Keratinocyte (primary cell): ENCODE data around the gene MTF1. TPM values are rescaled to one million over a fixed set of nuclear protein-coding genes. Genes with fewer than 3 reads are reported as not detected.

ENCODE experiments used
- DNase-seq: peaks from one replicate; pipeline ENCODE4 v3.0.0-alpha.2; 2011; ENCODE audit warnings: low read depth, missing footprints, low spot score
- FAIRE-seq: peaks from 2 replicates; lab custom pipeline; 2011; peaks lifted over from hg19 to GRCh38; lab: Jason Lieb, UNC
- H2AFZ ChIP-seq: 2 replicates; pipeline ENCODE4 v1.6.0; 2012; ENCODE audit warnings: low read length, control low read depth, inconsistent platforms; ENCODE audit not compliant: control insufficient read depth
- H3K27ac ChIP-seq: 2 replicates; pipeline ENCODE4 v1.5.1; 2011; ENCODE audit warnings: low read length; ENCODE audit not compliant: control insufficient read depth, insufficient read depth
- H3K27me3 ChIP-seq: 3 replicates; pipeline ENCODE4 v1.6.0; 2011; ENCODE audit warnings: low read length; ENCODE audit not compliant: control insufficient read depth, insufficient read depth; ENCODE audit errors: extremely low read depth
- H3K36me3 ChIP-seq, 2 experiments: 2 replicates in 1 of 2; 3 replicates in 1 of 2; pipeline ENCODE4 v1.5.1; 2011; ENCODE audit warnings: low read length in 2 of 2, mild to moderate bottlenecking in 1 of 2; ENCODE audit not compliant: control insufficient read depth in 2 of 2, insufficient read depth in 2 of 2; ENCODE audit errors: extremely low read depth in 1 of 2
- H3K4me1 ChIP-seq: 3 replicates; pipeline ENCODE4 v1.5.1; 2011; ENCODE audit warnings: low read length; ENCODE audit not compliant: control insufficient read depth, insufficient read depth; ENCODE audit errors: extremely low read depth
- H3K4me2 ChIP-seq: 3 replicates; pipeline ENCODE4 v1.6.0; 2011; ENCODE audit warnings: low read depth, low read length; ENCODE audit not compliant: control insufficient read depth, insufficient read depth; ENCODE audit errors: extremely low read depth
- H3K4me3 ChIP-seq, 3 experiments: fragments of 200-600 bp in 1 of 3; sonication (generic) in 1 of 3; 2 replicates in 2 of 3; 3 replicates in 1 of 3; pipeline ENCODE4 v1.5.1; 2011 to 2016; ENCODE audit warnings: low read length in 3 of 3, mild to moderate bottlenecking in 3 of 3, control low read depth in 2 of 3, inconsistent platforms in 1 of 3, low read depth in 1 of 3, mixed read lengths in 1 of 3, mixed run types in 1 of 3, moderate library complexity in 1 of 3; ENCODE audit not compliant: control insufficient read depth in 2 of 3, insufficient read depth in 2 of 3; ENCODE audit errors: extremely low read depth in 1 of 3
- H3K79me2 ChIP-seq: 2 replicates; pipeline ENCODE4 v1.6.0; 2012; ENCODE audit warnings: low read length; ENCODE audit not compliant: control insufficient read depth, insufficient read depth
- H3K9ac ChIP-seq: 3 replicates; pipeline ENCODE4 v1.6.0; 2011; ENCODE audit warnings: low read length; ENCODE audit not compliant: control insufficient read depth, insufficient read depth; ENCODE audit errors: extremely low read depth
- H3K9me1 ChIP-seq: 3 replicates; pipeline ENCODE4 v1.6.0; 2011; ENCODE audit warnings: low read length; ENCODE audit not compliant: control insufficient read depth, insufficient read depth; ENCODE audit errors: extremely low read depth
- H3K9me3 ChIP-seq: 2 replicates; pipeline ENCODE4 v1.5.1; 2012; ENCODE audit warnings: low read depth, low read length; ENCODE audit not compliant: control insufficient read depth
- H4K20me1 ChIP-seq: 3 replicates; pipeline ENCODE4 v1.6.0; 2011; ENCODE audit warnings: low read length; ENCODE audit not compliant: control insufficient read depth, insufficient read depth; ENCODE audit errors: extremely low read depth
- CTCF ChIP-seq, 3 experiments: IDR thresholded peaks in 1 of 3; conservative IDR thresholded peaks in 1 of 3; optimal IDR thresholded peaks in 1 of 3; 2 replicates in 2 of 3; 3 replicates in 1 of 3; pipeline versions ENCODE3 to v1.5.1; 2011; ENCODE audit warnings: low read length in 3 of 3, mild to moderate bottlenecking in 3 of 3, moderate library complexity in 2 of 3, control low read depth in 1 of 3, inconsistent platforms in 1 of 3; ENCODE audit not compliant: insufficient read depth in 2 of 3; ENCODE audit errors: extremely low read depth in 1 of 3
- EZH2 ChIP-seq: IDR thresholded peaks from one replicate; pipeline ENCODE4 v1.6.1; 2012; ENCODE audit warnings: inconsistent platforms, mild to moderate bottlenecking, low read length, moderate library complexity
- dilution Hi-C: fragments of 300-500 bp; cut with MboI; formaldehyde crosslinking; loops from one replicate; pipeline ENCODE4 v1.7.0; 2020; ENCODE audit warnings: low sequenced_read_pairs; ENCODE audit not compliant: extremely low pct_ligation_motif_present
- polyA plus RNA-seq, 5 experiments: library from polyadenylated mRNA; depleted of rRNA in 3 of 5; stranded (reverse) in 3 of 5; stranded (forward) in 1 of 5; unstranded in 1 of 5; fragments of >200 nt; gene quantifications; 1 replicate in 1 of 5; 2 replicates in 3 of 5; 3 replicates in 1 of 5; pipeline versions ENCODE4 v1.2.1 to v1.2.3, GENCODE V29; 2011 to 2012; ENCODE audit warnings: missing spikeins in 2 of 5, low read depth in 1 of 5, low replicate concordance in 1 of 5

MTF1 gene
- polyA plus RNA-seq, 1 donor (not counting 4 experiments of a cell fraction or from before 2014, with no cell fraction given), result 13.1 TPM

GRCh38 chr1:37854406-37854805, 5.0 kb downstream of the MTF1 start:
- FAIRE-seq (no peak), DNase-seq (no peak)
- Histone ChIP-seq H3K9ac (no peak overlapping the region), H3K9me3 (no peaks in the 10 kb centered on the region), H3K4me3 (no peak overlapping the region), H3K27me3 (no peaks in the 10 kb centered on the region), H2AFZ (no peak overlapping the region), H3K36me3 (peaks cover 18 to 21% of the 10 kb centered on the region in 2 experiments), H4K20me1 (peaks cover 5% of the 10 kb centered on the region), H3K79me2 (peaks cover 90% of the 10 kb centered on the region), H3K27ac (no peak overlapping the region), H3K4me2 (no peak overlapping the region), H3K4me1 (peaks cover 13% of the 10 kb centered on the region), H3K9me1 (no peaks in the 10 kb centered on the region)
- TF ChIP-seq CTCF (optimal IDR thresholded peaks at IDR 0.05 in 1 of 3, IDR thresholded peaks at IDR 0.05 in 1 of 3, conservative IDR thresholded peaks at IDR 0.05 in 1 of 3; ENCODE audit: extremely low read depth in 1 of 3, insufficient read depth in 2 of 3, low read length in 3 of 3), result no peak
- no peak for TF ChIP-seq EZH2
- dilution Hi-C loops, result no loop called here

- TF ChIP-seq EZH2 (no peak), CTCF (optimal IDR thresholded peaks at IDR 0.05 in 1 of 3, IDR thresholded peaks at IDR 0.05 in 1 of 3, conservative IDR thresholded peaks at IDR 0.05 in 1 of 3; ENCODE audit: extremely low read depth in 1 of 3, insufficient read depth in 2 of 3, low read length in 3 of 3) (no peak)
- Histone ChIP-seq H3K36me3 (peaks cover 21% of the 10 kb centered on the region in 2 experiments), H4K20me1 (peaks cover 5% of the 10 kb centered on the region), H3K9ac (no peak overlapping the region), H3K27me3 (no peaks in the 10 kb centered on the region), H3K79me2 (peaks cover 89% of the 10 kb centered on the region), H3K4me2 (no peak overlapping the region), H2AFZ (no peak overlapping the region), H3K4me3 (no peak overlapping the region), H3K9me1 (no peaks in the 10 kb centered on the region), H3K4me1 (peaks cover 6% of the 10 kb centered on the region), H3K9me3 (no peaks in the 10 kb centered on the region), H3K27ac (no peak overlapping the region)
- DNase-seq (no peak), FAIRE-seq (no peak)
- dilution Hi-C loops, result no loop called here
Measured at GRCh38 chr1:37853157-37853556, 6.2 kb downstream of the MTF1 start.
